Thoracic aorta (tissue), 2 donors: ENCODE measurements around the gene GREB1L. TPM values are rescaled to one million over a fixed set of nuclear protein-coding genes. Genes with fewer than 3 reads are reported as not detected.
"Not testable (repeated sequence)": the region's sequence is repeated elsewhere in the genome, so short reads cannot be mapped to it uniquely, and the experiment has no call there.

ENCODE experiments used
- ATAC-seq: fragments of 150-250 bp; one replicate; pipeline ENCODE4 v1.8.0; 2017; ENCODE audit warnings: low read depth; ENCODE audit not compliant: insufficient number of reproducible peaks, low FRiP score
- DNase-seq: peaks from one replicate; pipeline ENCODE4 v3.0.0-alpha.2; 2020; ENCODE audit warnings: low spot score
- H3K27ac ChIP-seq, 2 donors: fragments of 200-600 bp; sonication (generic); 1 replicate in 1 of 2; 2 replicates in 1 of 2; pipeline ENCODE4 v1.5.1; 2016; ENCODE audit warnings: mild to moderate bottlenecking in 2 of 2, moderate library complexity in 2 of 2
- H3K27me3 ChIP-seq: fragments of 200-600 bp; sonication (generic); replicated peaks from 2 replicates; pipeline ENCODE4 v1.6.0; 2016; ENCODE audit warnings: mild to moderate bottlenecking; ENCODE audit not compliant: insufficient read depth
- H3K36me3 ChIP-seq: fragments of 200-600 bp; sonication (generic); one replicate; pipeline ENCODE4 v1.5.1; 2016
- H3K4me1 ChIP-seq, 2 donors: fragments of 200-600 bp; sonication (generic); 1 replicate in 1 of 2; 2 replicates in 1 of 2; pipeline versions ENCODE4 v1.5.1 to v1.6.0; 2016; ENCODE audit warnings: low read depth in 2 of 2, mild to moderate bottlenecking in 1 of 2; ENCODE audit not compliant: control insufficient read depth in 1 of 2
- H3K4me3 ChIP-seq: fragments of 200-600 bp; sonication (generic); 2 replicates; pipeline ENCODE4 v1.5.1; 2016; ENCODE audit warnings: mild to moderate bottlenecking
- H3K9me3 ChIP-seq: fragments of 200-600 bp; sonication (generic); 2 replicates; pipeline ENCODE4 v1.5.1; 2016
- CTCF ChIP-seq: fragments of 200-600 bp; sonication (generic); IDR thresholded peaks from one replicate; pipeline ENCODE4 v1.5.1; 2019; ENCODE audit warnings: antibody characterized with exemption
- total RNA-seq, 2 donors: library from RNA; depleted of rRNA; stranded (reverse); fragments of >200 nt; gene quantifications; one replicate each; pipeline versions ENCODE4 v1.1.0 to v1.2.3, GENCODE V29; 2016

The GREB1L gene
- total RNA-seq, 2 donors from 2014 or later, result 12.7 to 20.0 TPM

GRCh38 chr18:21270453-21270852 lies 28.4 kb downstream of the GREB1L start:
- H3K4me3 ChIP-seq, result no peak overlapping the region
- no peak for DNase-seq
- ATAC-seq, result no peak
- no peak for TF ChIP-seq CTCF
- no peak overlapping the region for H3K27ac ChIP-seq
- no peaks in the 10 kb centered on the region for H3K36me3 ChIP-seq
- H3K27me3 ChIP-seq, result no peaks in the 10 kb centered on the region
- H3K4me1 ChIP-seq, result peaks cover 0 to 15% of the 10 kb centered on the region in 2 donors
- H3K9me3 ChIP-seq, result no peaks in the 10 kb centered on the region

GRCh38 chr18:21272016-21272579 lies 30.1 kb downstream of the GREB1L start:
- Histone ChIP-seq H3K27me3 (no peaks in the 10 kb centered on the region), H3K27ac (no peak overlapping the region), H3K36me3 (no peaks in the 10 kb centered on the region), H3K9me3 (no peaks in the 10 kb centered on the region), H3K4me3 (no peak overlapping the region), H3K4me1 (no peaks in the 10 kb centered on the region)
- ATAC-seq (no peak), DNase-seq (no peak)
- TF ChIP-seq CTCF, result no peak

GRCh38 chr18:21273568-21273967 lies 31.5 kb downstream of the GREB1L start:
- H3K9me3 ChIP-seq, result no peaks in the 10 kb centered on the region
- no peak overlapping the region for H3K4me3 ChIP-seq
- H3K36me3 ChIP-seq, result no peaks in the 10 kb centered on the region
- H3K27ac ChIP-seq, result no peak overlapping the region
- no peaks in the 10 kb centered on the region for H3K27me3 ChIP-seq
- no peak for ATAC-seq
- no peaks in the 10 kb centered on the region for H3K4me1 ChIP-seq
- TF ChIP-seq CTCF, result no peak
- no peak for DNase-seq

GRCh38 chr18:21275645-21276044 lies 33.6 kb downstream of the GREB1L start:
- no peak for DNase-seq
- H3K27me3 ChIP-seq, result no peaks in the 10 kb centered on the region
- H3K36me3 ChIP-seq, result no peaks in the 10 kb centered on the region
- no peaks in the 10 kb centered on the region for H3K4me1 ChIP-seq
- no peaks in the 10 kb centered on the region for H3K9me3 ChIP-seq
- no peak for TF ChIP-seq CTCF
- H3K27ac ChIP-seq, result no peak overlapping the region
- H3K4me3 ChIP-seq, result no peak overlapping the region
- no peak for ATAC-seq

- no peak overlapping the region for H3K4me3 ChIP-seq
- H3K9me3 ChIP-seq, result no peaks in the 10 kb centered on the region
- no peaks in the 10 kb centered on the region for H3K36me3 ChIP-seq
- no peak for TF ChIP-seq CTCF
- ATAC-seq, result no peak
- no peak overlapping the region for H3K27ac ChIP-seq
- no peak for DNase-seq
- no peaks in the 10 kb centered on the region for H3K4me1 ChIP-seq
- H3K27me3 ChIP-seq, result no peaks in the 10 kb centered on the region
These were observed 35.5 kb downstream of the GREB1L start for GRCh38 chr18:21277578-21277977.

- H3K4me3 ChIP-seq, H3K9me3 ChIP-seq, H3K4me1 ChIP-seq, H3K36me3 ChIP-seq, H3K27ac ChIP-seq, DNase-seq, ATAC-seq, H3K27me3 ChIP-seq: not testable (repeated sequence)
These were observed 36.2 kb downstream of the GREB1L start for GRCh38 chr18:21278218-21278617.
